Left ventricle myocardium inferior (tissue), 1 donor: ENCODE measurements around the gene BCL3. TPM values are rescaled to one million over a fixed set of nuclear protein-coding genes. Genes with fewer than 3 reads are reported as not detected.

Source experiments
- DNase-seq: peaks from one replicate; pipeline ENCODE4 v3.0.0-alpha.2; 2020
- H3K27ac ChIP-seq: fragments of 200-600 bp; replicated peaks from 2 replicates; pipeline ENCODE4 v1.8.0; 2021
- H3K27me3 ChIP-seq: fragments of 200-600 bp; 2 replicates; pipeline ENCODE4 v1.8.0; 2021; ENCODE audit warnings: low read depth
- H3K36me3 ChIP-seq: fragments of 200-600 bp; 2 replicates; pipeline ENCODE4 v1.8.0; 2021
- H3K4me1 ChIP-seq: fragments of 200-600 bp; 2 replicates; pipeline ENCODE4 v1.8.0; 2021
- H3K4me3 ChIP-seq: fragments of 200-600 bp; 2 replicates; pipeline ENCODE4 v1.8.0; 2021; ENCODE audit warnings: mild to moderate bottlenecking, moderate library complexity
- H3K9me3 ChIP-seq: fragments of 200-600 bp; replicated peaks from 2 replicates; pipeline ENCODE4 v1.8.0; 2021
- intact Hi-C: fragments of 100-400 bp; cut with micrococcal nuclease; formaldehyde crosslinking; loops from one replicate; pipeline ENCODE4 v1.11.0; 2022
- total RNA-seq: library from RNA; stranded (reverse); fragmentation: NEBNext Ultra II Directional; extraction: Animal tissue kit (Norgen Biotek cat#: 25700); gene quantifications from one replicate; pipeline ENCODE4 v1.2.1, GENCODE V29; 2021
- TF ChIP-seq, protein P1 (sequence below): fragments of 200-600 bp; IDR thresholded peaks from 2 replicates; pipeline ENCODE4 v1.8.0; 2021; ENCODE audit warnings: antibody characterized with exemption, mild to moderate bottlenecking, borderline replicate concordance
- donor health status: DM: no; HTN: yes; CAD: no; lungs with severe emphysema.

The BCL3 gene
- total RNA-seq, 1 donor from 2014 or later, result 15.0 TPM

GRCh38 chr19:44789943-44790483, 41.5 kb downstream of the BCL3 start:
- DNase-seq, result no peak
- Histone ChIP-seq H3K4me3 (no peak overlapping the region), H3K4me1 (no peaks in the 10 kb centered on the region), H3K27ac (no peak overlapping the region), H3K36me3 (no peaks in the 10 kb centered on the region), H3K9me3 (no peaks in the 10 kb centered on the region), H3K27me3 (no peaks in the 10 kb centered on the region)
- intact Hi-C loops, result loop anchor here (10.0 kb wide), 1 partner anchor 55 kb away; the partner anchor contains the start of gene NECTIN2
- TF ChIP-seq, protein P1, sequence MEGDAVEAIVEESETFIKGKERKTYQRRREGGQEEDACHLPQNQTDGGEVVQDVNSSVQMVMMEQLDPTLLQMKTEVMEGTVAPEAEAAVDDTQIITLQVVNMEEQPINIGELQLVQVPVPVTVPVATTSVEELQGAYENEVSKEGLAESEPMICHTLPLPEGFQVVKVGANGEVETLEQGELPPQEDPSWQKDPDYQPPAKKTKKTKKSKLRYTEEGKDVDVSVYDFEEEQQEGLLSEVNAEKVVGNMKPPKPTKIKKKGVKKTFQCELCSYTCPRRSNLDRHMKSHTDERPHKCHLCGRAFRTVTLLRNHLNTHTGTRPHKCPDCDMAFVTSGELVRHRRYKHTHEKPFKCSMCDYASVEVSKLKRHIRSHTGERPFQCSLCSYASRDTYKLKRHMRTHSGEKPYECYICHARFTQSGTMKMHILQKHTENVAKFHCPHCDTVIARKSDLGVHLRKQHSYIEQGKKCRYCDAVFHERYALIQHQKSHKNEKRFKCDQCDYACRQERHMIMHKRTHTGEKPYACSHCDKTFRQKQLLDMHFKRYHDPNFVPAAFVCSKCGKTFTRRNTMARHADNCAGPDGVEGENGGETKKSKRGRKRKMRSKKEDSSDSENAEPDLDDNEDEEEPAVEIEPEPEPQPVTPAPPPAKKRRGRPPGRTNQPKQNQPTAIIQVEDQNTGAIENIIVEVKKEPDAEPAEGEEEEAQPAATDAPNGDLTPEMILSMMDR, result no peak

DNA sequence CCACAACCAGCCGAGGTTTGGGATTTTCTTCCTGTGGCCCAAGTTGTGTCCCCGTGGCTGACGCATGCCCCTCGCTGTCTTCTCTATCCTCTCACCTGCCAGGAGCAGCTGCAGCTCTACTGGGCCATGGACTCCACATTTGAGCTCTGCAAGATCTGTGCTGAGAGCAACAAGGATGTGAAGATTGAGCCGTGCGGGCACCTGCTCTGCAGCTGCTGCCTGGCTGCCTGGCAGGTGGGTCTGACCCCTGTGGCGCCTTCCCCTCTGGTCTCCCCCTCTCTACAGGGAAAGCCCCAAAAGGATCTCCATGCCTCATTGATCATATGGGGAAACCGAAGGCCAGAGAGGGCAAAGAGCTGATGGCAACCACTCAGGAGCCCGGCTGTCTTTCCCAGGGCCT, 43.8 kb downstream of the BCL3 start:
- no peaks in the 10 kb centered on the region for H3K9me3 ChIP-seq
- no peak for DNase-seq
- peaks cover 14% of the 10 kb centered on the region for H3K4me1 ChIP-seq
- intact Hi-C loops, result loop anchor here (10.0 kb wide), 1 partner anchor 53 kb away; the partner anchor contains the start of gene NECTIN2
- no peaks in the 10 kb centered on the region for H3K36me3 ChIP-seq
- H3K27ac ChIP-seq, result no peak overlapping the region
- no peaks in the 10 kb centered on the region for H3K27me3 ChIP-seq
- no peak overlapping the region for H3K4me3 ChIP-seq
- TF ChIP-seq, protein P1, result no peak

DNA sequence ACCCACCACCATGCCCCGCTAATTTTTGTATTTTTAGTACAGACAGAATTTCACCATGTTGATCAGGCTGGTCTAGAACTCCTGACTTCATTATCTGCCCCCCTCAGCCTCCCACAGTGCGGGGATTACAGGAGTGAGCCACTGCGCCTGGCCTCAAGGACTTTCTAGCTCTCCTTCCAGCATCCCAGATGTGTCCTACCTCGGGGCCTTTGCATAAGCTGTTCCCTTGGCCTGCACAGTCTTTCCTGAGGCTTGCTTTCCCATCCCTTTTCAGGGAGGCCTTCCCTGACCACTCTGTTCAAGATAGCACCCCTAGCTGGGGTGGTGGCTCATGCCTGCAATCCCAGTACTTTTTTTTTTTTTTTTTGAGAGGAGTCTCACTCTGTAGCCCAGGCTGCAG, 46.1 kb downstream of the BCL3 start:
- Histone ChIP-seq H3K27ac (no peak overlapping the region), H3K27me3 (no peaks in the 10 kb centered on the region), H3K4me1 (peaks cover 15% of the 10 kb centered on the region), H3K36me3 (no peaks in the 10 kb centered on the region), H3K4me3 (no peak overlapping the region), H3K9me3 (no peaks in the 10 kb centered on the region)
- TF ChIP-seq, protein P1, result no peak
- DNase-seq, result no peak
- intact Hi-C loops, result loop anchor here (10.0 kb wide), 1 partner anchor 50 kb away; the partner anchor contains the start of gene NECTIN2

- peaks cover 20% of the 10 kb centered on the region for H3K4me1 ChIP-seq
- H3K4me3 ChIP-seq, result no peak overlapping the region
- TF ChIP-seq, protein P1, result no peak
- DNase-seq, result no peak
- no peaks in the 10 kb centered on the region for H3K9me3 ChIP-seq
- H3K36me3 ChIP-seq, result no peaks in the 10 kb centered on the region
- intact Hi-C loops, result loop anchor here (10.0 kb wide), 1 partner anchor 49 kb away; the partner anchor contains the start of gene NECTIN2
- no peaks in the 10 kb centered on the region for H3K27me3 ChIP-seq
- H3K27ac ChIP-seq, result peak overlapping the region; percentile 90
Observed at GRCh38 chr19:44795398-44795987, 47.0 kb downstream of the BCL3 start.

DNA sequence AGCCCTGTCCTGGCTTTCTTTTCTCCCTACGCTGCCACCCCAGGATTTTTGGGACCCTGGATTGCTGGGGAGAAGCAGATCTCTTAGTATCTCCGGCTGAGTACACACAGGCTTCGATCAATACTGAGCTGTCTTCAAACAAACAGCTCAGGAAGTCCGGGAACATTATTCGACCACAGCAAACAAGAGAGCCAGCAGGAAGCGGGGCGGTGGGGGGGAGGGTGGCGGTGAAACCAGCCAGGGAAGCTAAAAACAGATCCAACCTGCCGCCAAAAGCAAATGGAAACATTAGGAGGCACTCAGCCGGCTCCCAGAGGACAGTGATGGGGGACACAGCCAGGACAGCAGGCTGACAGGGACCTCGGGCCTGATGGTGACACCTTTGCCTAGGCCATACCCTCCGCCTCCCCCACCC, 48.2 kb downstream of the BCL3 start:
- no peaks in the 10 kb centered on the region for H3K36me3 ChIP-seq
- peak; percentile 66 for DNase-seq
- no peaks in the 10 kb centered on the region for H3K9me3 ChIP-seq
- H3K27me3 ChIP-seq, result no peaks in the 10 kb centered on the region
- H3K4me3 ChIP-seq, result peak overlapping the region; percentile 14
- H3K27ac ChIP-seq, result peak overlapping the region; percentile 90
- TF ChIP-seq, protein P1, result no peak
- intact Hi-C loops, result loop anchor here (10.0 kb wide), 1 partner anchor 48 kb away; the partner anchor contains the start of gene NECTIN2
- H3K4me1 ChIP-seq, result peaks cover 21% of the 10 kb centered on the region
